Measurements from ENCODE around the gene CYTL1. TPM values are rescaled to one million over a fixed set of nuclear protein-coding genes. Genes with fewer than 3 reads are reported as not detected.

CYTL1 gene
- total RNA-seq, 1 experiment from 2014 or later, result 3.2 TPM

GRCh38 chr4:4990329-4990728, 28.9 kb downstream of the CYTL1 start:
- no peak for ATAC-seq
- no peak for DNase-seq (ENCODE audit: low spot score)
- POLR2A ChIA-PET, result no interaction called here
- TF ChIP-seq GTF2I (CRISPR knock-in tag; conservative IDR thresholded peaks at IDR 0.05) (no peak), AFF4 (CRISPR knock-in tag; IDR thresholded peaks at IDR 0.05; ENCODE audit: borderline replicate concordance) (no peak), TP53 (CRISPR knock-in tag; IDR thresholded peaks at IDR 0.05) (no peak), GABPB1 (CRISPR knock-in tag; IDR thresholded peaks at IDR 0.05) (no peak), SMAD4 (CRISPR knock-in tag; IDR thresholded peaks at IDR 0.05) (no peak), ZNF232 (CRISPR knock-in tag; IDR thresholded peaks at IDR 0.05) (no peak), KAT7 (CRISPR knock-in tag; IDR thresholded peaks at IDR 0.05; ENCODE audit: borderline replicate concordance) (no peak), ZMAT4 (CRISPR knock-in tag; IDR thresholded peaks at IDR 0.05) (no peak), ZNF138 (CRISPR knock-in tag; conservative IDR thresholded peaks at IDR 0.05) (no peak)
- TF ChIP-seq, protein P1, sequence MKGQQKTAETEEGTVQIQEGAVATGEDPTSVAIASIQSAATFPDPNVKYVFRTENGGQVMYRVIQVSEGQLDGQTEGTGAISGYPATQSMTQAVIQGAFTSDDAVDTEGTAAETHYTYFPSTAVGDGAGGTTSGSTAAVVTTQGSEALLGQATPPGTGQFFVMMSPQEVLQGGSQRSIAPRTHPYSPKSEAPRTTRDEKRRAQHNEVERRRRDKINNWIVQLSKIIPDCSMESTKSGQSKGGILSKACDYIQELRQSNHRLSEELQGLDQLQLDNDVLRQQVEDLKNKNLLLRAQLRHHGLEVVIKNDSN (CRISPR knock-in tag; IDR thresholded peaks at IDR 0.05), result no peak
- no peak overlapping the region for H3K4me3 Mint-ChIP-seq
- H3K4me1 Mint-ChIP-seq, result peaks cover 7% of the 10 kb centered on the region
- H3K27ac Mint-ChIP-seq, result no peak overlapping the region
- CTCF ChIA-PET, result no interaction called here
- H3K36me3 Mint-ChIP-seq, result no peaks in the 10 kb centered on the region
- peaks cover 8% of the 10 kb centered on the region for H3K27me3 Mint-ChIP-seq (ENCODE audit: low read depth)
- H3K9me3 Mint-ChIP-seq, result no peaks in the 10 kb centered on the region

- Mint-ChIP-seq H3K27ac (no peak overlapping the region), H3K4me1 (no peaks in the 10 kb centered on the region; the same call in 1 of the 2 replicates), H3K4me3 (no peak overlapping the region), H3K9me3 (peaks cover 3% of the 10 kb centered on the region; the same call in 1 of the 2 replicates), H3K27me3 (ENCODE audit: low read depth) (peaks cover 6% of the 10 kb centered on the region), H3K36me3 (no peaks in the 10 kb centered on the region)
- ChIA-PET POLR2A (no interaction called here), CTCF (interaction anchor here (0.8 kb wide), 2 partner anchors 143 to 469 kb away, joined by 3 read pairs; no protein-coding TSS in a partner anchor)
- DNase-seq (ENCODE audit: low spot score) (no peak), ATAC-seq (no peak)
- TF ChIP-seq, protein P2, sequence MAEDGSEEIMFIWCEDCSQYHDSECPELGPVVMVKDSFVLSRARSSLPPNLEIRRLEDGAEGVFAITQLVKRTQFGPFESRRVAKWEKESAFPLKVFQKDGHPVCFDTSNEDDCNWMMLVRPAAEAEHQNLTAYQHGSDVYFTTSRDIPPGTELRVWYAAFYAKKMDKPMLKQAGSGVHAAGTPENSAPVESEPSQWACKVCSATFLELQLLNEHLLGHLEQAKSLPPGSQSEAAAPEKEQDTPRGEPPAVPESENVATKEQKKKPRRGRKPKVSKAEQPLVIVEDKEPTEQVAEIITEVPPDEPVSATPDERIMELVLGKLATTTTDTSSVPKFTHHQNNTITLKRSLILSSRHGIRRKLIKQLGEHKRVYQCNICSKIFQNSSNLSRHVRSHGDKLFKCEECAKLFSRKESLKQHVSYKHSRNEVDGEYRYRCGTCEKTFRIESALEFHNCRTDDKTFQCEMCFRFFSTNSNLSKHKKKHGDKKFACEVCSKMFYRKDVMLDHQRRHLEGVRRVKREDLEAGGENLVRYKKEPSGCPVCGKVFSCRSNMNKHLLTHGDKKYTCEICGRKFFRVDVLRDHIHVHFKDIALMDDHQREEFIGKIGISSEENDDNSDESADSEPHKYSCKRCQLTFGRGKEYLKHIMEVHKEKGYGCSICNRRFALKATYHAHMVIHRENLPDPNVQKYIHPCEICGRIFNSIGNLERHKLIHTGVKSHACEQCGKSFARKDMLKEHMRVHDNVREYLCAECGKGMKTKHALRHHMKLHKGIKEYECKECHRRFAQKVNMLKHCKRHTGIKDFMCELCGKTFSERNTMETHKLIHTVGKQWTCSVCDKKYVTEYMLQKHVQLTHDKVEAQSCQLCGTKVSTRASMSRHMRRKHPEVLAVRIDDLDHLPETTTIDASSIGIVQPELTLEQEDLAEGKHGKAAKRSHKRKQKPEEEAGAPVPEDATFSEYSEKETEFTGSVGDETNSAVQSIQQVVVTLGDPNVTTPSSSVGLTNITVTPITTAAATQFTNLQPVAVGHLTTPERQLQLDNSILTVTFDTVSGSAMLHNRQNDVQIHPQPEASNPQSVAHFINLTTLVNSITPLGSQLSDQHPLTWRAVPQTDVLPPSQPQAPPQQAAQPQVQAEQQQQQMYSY (CRISPR knock-in tag; IDR thresholded peaks at IDR 0.05), result peak; percentile 94
- TF ChIP-seq CTCF (IDR thresholded peaks at IDR 0.05) (no peak), GTF2I (CRISPR knock-in tag; conservative IDR thresholded peaks at IDR 0.05) (no peak), PRRX2 (CRISPR knock-in tag; IDR thresholded peaks at IDR 0.05) (no peak)
- TF ChIP-seq, protein P3, sequence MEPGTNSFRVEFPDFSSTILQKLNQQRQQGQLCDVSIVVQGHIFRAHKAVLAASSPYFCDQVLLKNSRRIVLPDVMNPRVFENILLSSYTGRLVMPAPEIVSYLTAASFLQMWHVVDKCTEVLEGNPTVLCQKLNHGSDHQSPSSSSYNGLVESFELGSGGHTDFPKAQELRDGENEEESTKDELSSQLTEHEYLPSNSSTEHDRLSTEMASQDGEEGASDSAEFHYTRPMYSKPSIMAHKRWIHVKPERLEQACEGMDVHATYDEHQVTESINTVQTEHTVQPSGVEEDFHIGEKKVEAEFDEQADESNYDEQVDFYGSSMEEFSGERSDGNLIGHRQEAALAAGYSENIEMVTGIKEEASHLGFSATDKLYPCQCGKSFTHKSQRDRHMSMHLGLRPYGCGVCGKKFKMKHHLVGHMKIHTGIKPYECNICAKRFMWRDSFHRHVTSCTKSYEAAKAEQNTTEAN (CRISPR knock-in tag; IDR thresholded peaks at IDR 0.05), result no peak
Observed at GRCh38 chr4:4989083-4989622, 30.1 kb downstream of the CYTL1 start.

All from WTC11 (cell line).